Fibroblast of mammary gland (primary cell): Measurements from ENCODE around the gene IL10RA.

Experiments
- DNase-seq: peaks from one replicate; pipeline ENCODE4 v3.0.0-alpha.2; 2010; ENCODE audit warnings: low read depth
- H3K4me3 ChIP-seq: 2 replicates; pipeline ENCODE4 v1.5.1; 2011; ENCODE audit warnings: low read depth, mild to moderate bottlenecking, low read length, moderate library complexity; ENCODE audit not compliant: control insufficient read depth
- TF ChIP-seq, protein P1 (sequence below): conservative IDR thresholded peaks from 2 replicates; pipeline ENCODE4 v1.5.1; 2011; ENCODE audit warnings: low read depth, low read length, inconsistent platforms; ENCODE audit not compliant: control insufficient read depth, insufficient read depth

The IL10RA gene

DNA sequence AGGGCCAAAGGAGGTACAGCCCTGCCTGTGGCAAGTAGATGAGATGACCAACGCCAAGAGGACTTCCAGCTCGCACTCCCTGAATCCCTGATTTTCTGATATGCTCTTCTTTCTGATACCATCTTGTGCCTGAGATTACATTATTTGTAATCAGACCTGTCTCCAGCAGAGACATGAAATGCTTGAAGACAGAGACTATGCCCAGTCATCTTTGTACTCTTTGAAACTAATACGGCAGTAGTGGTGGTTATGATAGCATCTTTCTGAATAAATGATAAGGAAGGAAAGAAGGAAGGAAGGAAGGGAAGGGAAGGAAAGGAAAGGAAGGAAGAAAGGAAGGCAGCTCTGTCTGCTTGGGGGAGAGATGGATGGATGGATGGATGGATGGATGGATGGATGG, 27.8 kb downstream of the IL10RA start:
- no peak for DNase-seq
- TF ChIP-seq, protein P1, sequence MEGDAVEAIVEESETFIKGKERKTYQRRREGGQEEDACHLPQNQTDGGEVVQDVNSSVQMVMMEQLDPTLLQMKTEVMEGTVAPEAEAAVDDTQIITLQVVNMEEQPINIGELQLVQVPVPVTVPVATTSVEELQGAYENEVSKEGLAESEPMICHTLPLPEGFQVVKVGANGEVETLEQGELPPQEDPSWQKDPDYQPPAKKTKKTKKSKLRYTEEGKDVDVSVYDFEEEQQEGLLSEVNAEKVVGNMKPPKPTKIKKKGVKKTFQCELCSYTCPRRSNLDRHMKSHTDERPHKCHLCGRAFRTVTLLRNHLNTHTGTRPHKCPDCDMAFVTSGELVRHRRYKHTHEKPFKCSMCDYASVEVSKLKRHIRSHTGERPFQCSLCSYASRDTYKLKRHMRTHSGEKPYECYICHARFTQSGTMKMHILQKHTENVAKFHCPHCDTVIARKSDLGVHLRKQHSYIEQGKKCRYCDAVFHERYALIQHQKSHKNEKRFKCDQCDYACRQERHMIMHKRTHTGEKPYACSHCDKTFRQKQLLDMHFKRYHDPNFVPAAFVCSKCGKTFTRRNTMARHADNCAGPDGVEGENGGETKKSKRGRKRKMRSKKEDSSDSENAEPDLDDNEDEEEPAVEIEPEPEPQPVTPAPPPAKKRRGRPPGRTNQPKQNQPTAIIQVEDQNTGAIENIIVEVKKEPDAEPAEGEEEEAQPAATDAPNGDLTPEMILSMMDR: no peak

DNA sequence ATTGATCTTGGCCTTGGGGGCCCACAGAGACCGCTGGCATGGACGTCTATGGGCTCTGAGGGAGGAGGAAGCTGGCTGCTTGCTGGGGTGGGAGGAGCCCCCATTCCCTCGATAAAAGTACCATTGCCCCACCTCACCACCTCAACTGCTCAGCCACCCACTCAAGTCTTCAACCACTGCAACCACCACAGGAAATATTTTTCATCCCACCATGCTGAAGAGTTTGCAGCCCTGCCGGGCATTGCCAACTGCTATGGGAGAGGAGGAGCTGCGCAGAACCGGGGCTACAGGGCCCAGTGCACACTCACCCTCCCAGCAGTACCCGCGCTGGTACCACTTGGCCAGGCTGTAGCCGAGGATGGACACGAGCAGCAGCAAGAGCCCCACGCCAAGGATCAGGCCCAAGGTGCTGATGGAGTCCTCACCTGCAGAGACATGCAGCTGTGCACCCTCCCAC, 29.2 kb downstream of the IL10RA start:
- TF ChIP-seq, protein P1: no peak
- no peak for DNase-seq
- no peak overlapping the region for H3K4me3 ChIP-seq

More for the DNA sequence above, 27.8 kb downstream of the IL10RA start:
- no peak overlapping the region for H3K4me3 ChIP-seq

DNA sequence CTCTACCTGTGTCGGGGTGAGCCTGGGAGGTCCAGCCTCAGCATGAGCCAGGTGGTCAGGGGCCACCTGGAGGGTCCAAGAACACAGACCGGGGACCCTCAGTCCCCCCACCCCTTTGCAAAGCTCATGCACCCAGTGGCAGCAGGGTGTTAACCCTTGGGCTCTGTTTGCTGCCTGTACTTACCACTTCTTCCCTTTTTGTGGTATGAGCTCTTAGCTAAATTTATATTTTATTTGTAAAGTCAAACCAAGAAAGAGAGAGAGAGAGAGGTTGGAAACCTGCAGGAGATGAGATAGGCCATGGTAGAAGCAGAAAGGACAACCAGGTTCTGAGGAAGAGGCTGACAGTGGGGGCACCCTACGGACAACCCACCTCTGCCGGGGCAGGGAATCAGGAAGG, 29.9 kb downstream of the IL10RA start:
- DNase-seq: no peak
- TF ChIP-seq, protein P1: no peak
- no peak overlapping the region for H3K4me3 ChIP-seq

DNA sequence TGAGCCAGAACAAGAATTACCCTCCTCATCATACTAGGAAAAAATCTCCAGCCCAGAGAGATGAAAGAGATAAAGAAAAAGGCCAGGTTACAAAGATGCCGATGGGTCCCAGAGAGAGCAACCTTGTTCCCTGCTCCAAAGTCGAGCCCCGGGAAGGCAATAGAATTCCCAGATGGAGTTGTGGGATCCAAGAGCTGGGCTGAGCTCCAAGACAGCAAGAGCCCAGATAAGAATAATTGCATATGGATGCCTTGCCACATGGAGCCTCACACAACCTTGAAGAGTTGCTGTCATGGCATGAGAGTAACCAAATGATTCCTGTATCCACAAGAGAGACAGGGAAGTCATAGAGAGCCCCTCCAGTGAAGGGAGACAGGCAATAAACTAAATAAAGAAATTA, 30.9 kb downstream of the IL10RA start:
- no peak for DNase-seq
- no peak overlapping the region for H3K4me3 ChIP-seq
- TF ChIP-seq, protein P1: no peak

DNA sequence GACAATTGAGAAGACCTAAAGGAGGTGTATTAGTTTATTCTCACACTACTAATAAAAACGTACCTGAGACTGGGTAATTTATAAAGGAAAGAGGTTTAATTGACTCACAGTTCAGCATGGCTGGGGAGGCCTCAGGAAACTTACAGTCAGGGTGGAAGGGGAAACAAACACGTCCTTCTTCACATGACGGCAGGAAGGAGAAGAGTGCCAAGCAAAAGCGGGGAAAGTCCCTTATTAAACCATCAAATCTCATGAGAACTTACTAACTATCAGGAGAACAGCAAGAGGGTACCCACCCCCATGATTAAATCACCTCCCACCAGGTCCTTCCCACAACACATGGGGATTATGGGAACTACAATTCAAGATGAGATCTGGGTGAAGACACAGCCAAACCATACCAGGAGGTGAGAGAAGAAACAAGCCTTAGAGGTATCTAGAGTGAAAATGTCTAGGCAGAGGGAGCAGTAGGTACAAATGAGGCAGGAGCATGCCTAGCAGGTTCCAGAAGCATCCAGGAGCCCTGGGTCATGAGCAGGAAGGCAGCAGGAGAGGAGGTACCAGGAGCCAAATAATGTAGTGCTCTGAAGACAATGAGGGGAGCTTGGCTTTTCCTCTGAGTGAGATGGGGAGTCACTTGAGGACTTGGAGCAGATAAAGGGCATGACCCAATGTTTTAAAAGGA, 31.6 kb downstream of the IL10RA start:
- no peak overlapping the region for H3K4me3 ChIP-seq
- DNase-seq: no peak

DNA sequence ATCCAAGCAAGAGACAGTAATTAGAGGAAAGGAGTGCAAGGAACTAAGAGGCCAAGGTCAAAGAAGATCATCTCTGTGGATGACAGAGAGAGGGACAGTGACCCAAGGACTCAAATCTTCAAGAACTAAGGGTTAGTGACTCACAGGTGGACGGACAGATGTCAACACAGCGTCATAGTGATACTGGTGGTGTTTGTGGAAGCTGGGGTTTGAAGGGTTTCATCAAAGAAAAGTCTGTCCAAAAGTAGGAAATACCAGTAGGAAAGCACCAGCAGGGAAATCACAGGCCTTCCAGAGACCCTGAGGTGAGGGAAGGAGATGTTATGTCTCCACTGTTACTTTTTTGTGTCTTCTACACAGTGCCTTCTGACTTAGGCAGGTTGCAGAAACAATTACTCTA, 32.2 kb downstream of the IL10RA start:
- TF ChIP-seq, protein P1: no peak
- DNase-seq: no peak
- H3K4me3 ChIP-seq: no peak overlapping the region

More for the DNA sequence above, 31.6 kb downstream of the IL10RA start:
- TF ChIP-seq, protein P1: no peak
